HUES64 (cell line): ENCODE measurements around the gene COA4.
A peak's percentile ranks its signal among the peaks of the same experiment; 100 is the strongest.
"Not testable (repeated sequence)": the region's sequence is repeated elsewhere in the genome, so short reads cannot be mapped to it uniquely, and the experiment has no call there.

Experiments
- H3K27ac ChIP-seq: 2 replicates; pipeline ENCODE4 v1.7.0; 2013; ENCODE audit warnings: low read depth, low read length, inconsistent platforms
- H3K27me3 ChIP-seq: 2 replicates; pipeline ENCODE4 v1.6.1; 2013; ENCODE audit warnings: mild to moderate bottlenecking, low read length; ENCODE audit not compliant: insufficient read depth
- H3K36me3 ChIP-seq: 2 replicates; pipeline ENCODE4 v1.6.1; 2013; ENCODE audit warnings: mild to moderate bottlenecking, low read length; ENCODE audit not compliant: insufficient read depth
- H3K4me1 ChIP-seq: 2 replicates; pipeline ENCODE4 v1.6.1; 2013; ENCODE audit warnings: mild to moderate bottlenecking, low read length, moderate library complexity; ENCODE audit not compliant: insufficient read depth
- H3K4me3 ChIP-seq: 2 replicates; pipeline ENCODE4 v1.5.1; 2013; ENCODE audit warnings: mild to moderate bottlenecking, low read length, moderate library complexity
- H3K9ac ChIP-seq: 2 replicates; pipeline ENCODE4 v1.6.1; 2013; ENCODE audit warnings: mild to moderate bottlenecking, low read depth, low read length
- H3K9me3 ChIP-seq: 2 replicates; pipeline ENCODE4 v1.6.1; 2013; ENCODE audit warnings: low read depth, low read length; ENCODE audit not compliant: insufficient read depth
- WGBS: fragments of 150-250, 120-280 bp; methylation state at CpG from one replicate; pipeline ENCODE4 v1.1.7; 2013; ENCODE audit warnings: missing lambda C conversion rate; 5-methylcytosine and 5-hydroxymethylcytosine counted together

The COA4 gene

DNA sequence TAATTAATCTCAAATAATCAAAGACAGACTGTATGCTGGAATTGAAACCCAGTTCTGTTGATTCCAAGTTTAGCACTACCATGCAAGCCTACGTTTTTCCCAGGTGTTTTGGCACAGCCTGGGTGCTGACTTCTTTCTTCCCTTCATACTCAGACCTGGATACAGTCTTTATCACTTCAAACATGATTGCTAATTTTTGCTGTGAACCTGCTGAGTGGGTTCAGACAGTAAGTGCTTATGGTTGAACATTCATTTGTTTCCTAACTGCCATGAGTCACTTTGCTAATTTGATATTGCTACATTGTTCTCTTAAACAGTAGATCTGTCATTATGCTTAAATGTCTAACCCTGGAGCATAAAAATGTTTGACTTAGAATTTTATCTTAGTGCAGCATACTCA lies 12.4 kb upstream of the COA4 start:
- Histone ChIP-seq H3K4me3 (no peak overlapping the region), H3K36me3 (peaks cover 55% of the 10 kb centered on the region), H3K9ac (no peak overlapping the region), H3K27ac (no peak overlapping the region), H3K9me3 (no peaks in the 10 kb centered on the region), H3K27me3 (no peaks in the 10 kb centered on the region), H3K4me1 (no peaks in the 10 kb centered on the region)
- WGBS = 70% methylated on average over 1 of the region's 1 CpG

DNA sequence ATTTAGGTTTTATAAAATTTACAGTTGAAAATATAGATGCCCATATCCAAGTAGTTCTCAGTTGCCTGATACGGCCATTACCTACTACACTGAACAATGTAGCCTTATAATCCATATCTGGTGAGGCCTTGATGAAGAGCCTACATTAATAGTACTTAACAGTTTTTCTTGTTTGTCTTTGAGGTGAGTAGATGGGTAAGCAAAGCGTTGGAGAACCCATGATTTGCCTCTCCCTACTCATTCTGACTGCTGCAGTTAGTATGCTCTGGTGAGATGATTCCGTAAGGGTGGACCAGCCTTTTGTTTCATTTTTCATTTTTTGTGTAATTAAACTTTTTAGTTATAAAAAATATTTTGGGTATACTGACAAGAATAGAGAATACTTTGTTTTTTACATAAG lies 11.6 kb upstream of the COA4 start:
- WGBS = 100% methylated on average over 1 of the region's 3 CpGs

DNA sequence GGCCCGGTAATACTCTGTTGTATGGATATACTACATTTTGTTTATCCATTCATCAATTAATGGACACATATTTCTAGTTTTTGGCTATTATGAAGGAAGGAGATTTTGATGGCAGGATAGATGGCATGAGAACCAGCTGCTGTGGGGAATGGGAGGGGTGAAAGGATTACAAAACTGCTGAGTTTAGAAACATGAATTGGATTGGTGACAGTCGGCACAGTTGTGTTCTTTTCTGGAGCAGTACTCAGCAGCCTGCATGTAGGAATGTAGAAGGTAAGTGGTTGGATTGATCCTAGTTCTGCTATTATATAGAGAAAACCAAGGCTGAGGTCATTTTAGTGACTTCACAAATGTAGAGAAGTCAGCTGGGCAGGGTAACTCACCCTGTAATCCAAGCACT lies 7.2 kb upstream of the COA4 start:
- H3K4me1 ChIP-seq = no peaks in the 10 kb centered on the region
- no peaks in the 10 kb centered on the region for H3K27me3 ChIP-seq
- no peaks in the 10 kb centered on the region for H3K9me3 ChIP-seq
- H3K9ac ChIP-seq = no peak overlapping the region
- H3K27ac ChIP-seq = no peak overlapping the region
- 96% methylated on average over 1 of the region's 2 CpGs for WGBS
- no peak overlapping the region for H3K4me3 ChIP-seq
- H3K36me3 ChIP-seq = peaks cover 31% of the 10 kb centered on the region

More for the DNA sequence above, 11.6 kb upstream of the COA4 start:
- peaks cover 54% of the 10 kb centered on the region for H3K36me3 ChIP-seq
- H3K9me3 ChIP-seq = no peaks in the 10 kb centered on the region
- H3K27me3 ChIP-seq = no peaks in the 10 kb centered on the region
- no peak overlapping the region for H3K4me3 ChIP-seq
- no peaks in the 10 kb centered on the region for H3K4me1 ChIP-seq
- H3K9ac ChIP-seq = no peak overlapping the region
- no peak overlapping the region for H3K27ac ChIP-seq

DNA sequence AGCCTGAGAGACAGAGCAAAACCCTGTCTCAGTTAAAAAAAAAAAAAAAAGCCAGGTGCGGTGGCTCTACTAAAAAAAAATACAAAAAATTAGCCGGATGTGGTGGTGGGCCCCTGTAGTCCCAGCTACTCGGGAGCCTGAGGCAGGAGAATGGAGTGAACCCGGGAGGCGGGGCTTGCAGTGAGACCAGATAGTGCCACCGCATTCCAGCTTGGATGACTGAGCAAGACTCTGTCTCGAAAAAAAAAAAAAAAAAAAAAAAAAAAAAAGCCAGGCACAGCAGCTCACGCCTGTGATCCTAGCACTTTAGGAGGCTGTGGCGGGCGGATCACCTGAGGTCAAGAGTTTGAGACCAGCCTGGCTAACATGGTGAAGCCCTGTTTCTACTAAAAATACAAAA lies 3.8 kb upstream of the COA4 start:
- not testable (repeated sequence) for H3K27me3 ChIP-seq, H3K4me3 ChIP-seq, H3K9ac ChIP-seq, H3K9me3 ChIP-seq, H3K27ac ChIP-seq
- 86% methylated on average over 10 of the region's 10 CpGs for WGBS
- H3K4me1 ChIP-seq = peaks cover 12% of the 10 kb centered on the region; the same call in 1 of the 2 replicates
- H3K36me3 ChIP-seq = peaks cover 18% of the 10 kb centered on the region

DNA sequence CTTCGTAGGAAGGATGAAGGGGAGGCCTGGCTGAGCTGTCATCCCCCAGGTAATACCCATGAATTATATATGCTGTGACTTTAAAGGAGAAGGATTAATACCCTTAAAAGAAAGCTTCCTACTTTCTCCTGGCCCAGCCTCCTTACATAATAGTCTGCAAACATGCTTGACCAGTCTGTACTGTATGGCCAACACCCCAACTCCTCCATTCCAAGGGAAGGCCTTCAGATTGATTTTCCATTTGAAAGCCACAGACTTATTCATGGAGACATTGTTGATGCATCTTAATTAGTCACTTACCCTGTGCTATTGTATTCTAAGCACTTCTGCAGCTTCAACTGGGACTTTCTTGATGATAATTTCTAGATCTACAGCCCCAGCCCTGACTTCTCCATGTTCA lies 2.1 kb upstream of the COA4 start:
- no peaks in the 10 kb centered on the region for H3K9me3 ChIP-seq
- H3K4me3 ChIP-seq = 0 out of 2 replicates have a peak overlapping the region, but pooled peaks have one; percentile 93
- no peak overlapping the region for H3K9ac ChIP-seq
- H3K27ac ChIP-seq = no peak overlapping the region
- no CpG with 5 or more reads among the region's 1 CpG for WGBS
- peaks cover 15% of the 10 kb centered on the region; the same call in 1 of the 2 replicates for H3K4me1 ChIP-seq
- peaks cover 31% of the 10 kb centered on the region for H3K36me3 ChIP-seq
- no peaks in the 10 kb centered on the region for H3K27me3 ChIP-seq

DNA sequence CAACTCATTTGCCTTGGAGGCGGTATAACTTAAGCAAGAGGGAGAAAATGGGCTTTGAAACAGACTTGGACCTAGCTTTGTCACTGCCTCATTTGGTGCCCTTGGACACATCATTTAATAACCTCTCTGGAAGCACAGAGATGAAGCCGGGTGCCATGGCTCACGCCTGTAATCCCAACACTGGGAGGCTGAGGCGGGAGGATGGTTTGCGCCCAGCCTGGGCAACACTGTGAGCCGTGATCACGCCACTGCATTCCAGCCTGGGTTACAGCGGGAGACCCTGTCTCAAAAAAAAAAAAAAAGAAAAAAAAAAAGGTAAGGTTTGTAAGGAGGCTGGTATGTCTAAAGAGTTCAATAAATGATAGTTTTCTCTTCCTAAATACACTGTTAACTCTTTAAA lies 806 bp downstream of the COA4 start:
- H3K27ac ChIP-seq = peak overlapping the region; percentile 98
- H3K36me3 ChIP-seq = peaks cover 56% of the 10 kb centered on the region
- no peaks in the 10 kb centered on the region for H3K27me3 ChIP-seq
- H3K9ac ChIP-seq = peak overlapping the region; percentile 97
- H3K9me3 ChIP-seq = no peaks in the 10 kb centered on the region
- H3K4me3 ChIP-seq = peak overlapping the region; percentile 93
- H3K4me1 ChIP-seq = peaks cover 15% of the 10 kb centered on the region; the same call in 1 of the 2 replicates
- WGBS = 25% methylated on average over 8 of the region's 8 CpGs

GRCh38 chr11:73875380-73875779 lies 1.3 kb downstream of the COA4 start:
- WGBS = 89% methylated on average over 1 of the region's 1 CpG
- Histone ChIP-seq H3K27ac (peak overlapping the region; percentile 98), H3K27me3 (no peaks in the 10 kb centered on the region), H3K36me3 (peaks cover 60% of the 10 kb centered on the region), H3K9ac (peak overlapping the region; percentile 97), H3K4me1 (peaks cover 16% of the 10 kb centered on the region), H3K9me3 (no peaks in the 10 kb centered on the region), H3K4me3 (peak overlapping the region; percentile 93)

- Histone ChIP-seq H3K9me3 (no peaks in the 10 kb centered on the region), H3K4me3 (no peak overlapping the region), H3K9ac (no peak overlapping the region), H3K27me3 (no peaks in the 10 kb centered on the region), H3K27ac (no peak overlapping the region), H3K36me3 (peaks cover 65% of the 10 kb centered on the region), H3K4me1 (peaks cover 12% of the 10 kb centered on the region)
- WGBS = 97% methylated on average over 9 of the region's 9 CpGs
Measured at GRCh38 chr11:73872749-73873357, 3.8 kb downstream of the COA4 start.

- H3K9ac ChIP-seq = no peak overlapping the region
- H3K4me3 ChIP-seq = no peak overlapping the region
- peaks cover 60% of the 10 kb centered on the region for H3K36me3 ChIP-seq
- peaks cover 6% of the 10 kb centered on the region for H3K4me1 ChIP-seq
- H3K27me3 ChIP-seq = no peaks in the 10 kb centered on the region
- H3K27ac ChIP-seq = no peak overlapping the region
- no peaks in the 10 kb centered on the region for H3K9me3 ChIP-seq
- 83% methylated on average over 3 of the region's 3 CpGs for WGBS
Measured at GRCh38 chr11:73870261-73870660, 6.4 kb downstream of the COA4 start.

DNA sequence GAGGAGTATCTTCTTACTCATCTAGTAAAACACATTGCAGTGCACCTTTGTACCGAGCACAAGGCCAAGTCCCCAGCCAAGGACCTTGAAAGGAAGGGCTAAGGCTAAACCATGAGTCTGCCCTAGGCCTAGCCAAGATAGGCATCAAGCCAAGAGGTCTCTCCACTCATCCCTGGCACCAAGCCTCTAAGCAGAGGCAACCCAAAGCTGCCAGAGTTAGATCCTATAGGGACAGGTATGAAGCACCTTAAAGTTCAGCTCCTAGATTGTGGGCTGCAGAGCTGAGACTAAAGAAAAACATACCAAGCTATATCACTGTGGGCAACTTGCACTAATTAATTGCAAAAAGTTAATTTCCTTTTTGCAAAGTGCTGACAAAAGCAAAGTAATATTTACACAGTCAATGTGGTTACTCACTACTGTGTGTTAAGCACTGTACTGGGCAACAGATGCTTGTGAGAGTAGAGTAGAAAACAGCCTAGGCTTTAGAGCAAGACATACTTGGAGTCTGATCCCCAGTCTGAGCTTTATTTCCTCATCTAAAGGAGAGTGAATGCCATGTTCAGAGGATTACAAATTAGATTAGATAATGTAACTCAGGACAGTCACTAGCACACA lies 7.2 kb downstream of the COA4 start:
- Histone ChIP-seq H3K9me3 (no peaks in the 10 kb centered on the region), H3K27ac (no peak overlapping the region; the same call in 1 of the 2 replicates), H3K27me3 (no peaks in the 10 kb centered on the region), H3K4me3 (no peak overlapping the region), H3K9ac (no peak overlapping the region), H3K36me3 (peaks cover 54% of the 10 kb centered on the region), H3K4me1 (peaks cover 5% of the 10 kb centered on the region)
- WGBS = 93% methylated on average over 1 of the region's 1 CpG

DNA sequence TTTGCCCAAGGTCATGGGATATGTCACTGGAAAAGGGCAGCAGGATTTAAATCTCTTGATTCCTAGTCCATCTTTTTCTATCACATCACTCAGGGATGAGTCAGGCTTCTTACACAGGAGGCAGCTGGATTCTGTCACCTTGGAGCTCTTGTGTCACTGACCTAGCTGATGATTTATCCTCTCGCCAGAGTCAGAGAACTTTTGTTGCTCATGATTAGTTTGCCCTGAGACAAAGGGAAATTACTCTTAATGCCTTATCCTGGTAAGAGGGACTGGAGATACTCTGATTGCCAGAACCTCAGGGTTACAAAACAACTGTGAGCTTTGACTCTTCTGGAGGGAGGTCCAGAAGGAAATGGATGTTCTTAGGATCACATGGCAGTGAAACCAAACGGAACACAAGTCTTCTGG lies 10.1 kb downstream of the COA4 start:
- peaks cover 42% of the 10 kb centered on the region for H3K36me3 ChIP-seq
- H3K27ac ChIP-seq = no peak overlapping the region
- no peaks in the 10 kb centered on the region for H3K9me3 ChIP-seq
- H3K9ac ChIP-seq = no peak overlapping the region
- H3K27me3 ChIP-seq = no peaks in the 10 kb centered on the region
- no peak overlapping the region for H3K4me3 ChIP-seq
- WGBS = 85% methylated on average over 2 of the region's 2 CpGs
- peaks cover 5% of the 10 kb centered on the region for H3K4me1 ChIP-seq
